ENCODE results near the gene ZMYND8. TPM values are rescaled to one million over a fixed set of nuclear protein-coding genes. Genes with fewer than 3 reads are reported as not detected.

The ZMYND8 gene
- total RNA-seq, 1 experiment from 2014 or later, result 50.7 TPM

DNA sequence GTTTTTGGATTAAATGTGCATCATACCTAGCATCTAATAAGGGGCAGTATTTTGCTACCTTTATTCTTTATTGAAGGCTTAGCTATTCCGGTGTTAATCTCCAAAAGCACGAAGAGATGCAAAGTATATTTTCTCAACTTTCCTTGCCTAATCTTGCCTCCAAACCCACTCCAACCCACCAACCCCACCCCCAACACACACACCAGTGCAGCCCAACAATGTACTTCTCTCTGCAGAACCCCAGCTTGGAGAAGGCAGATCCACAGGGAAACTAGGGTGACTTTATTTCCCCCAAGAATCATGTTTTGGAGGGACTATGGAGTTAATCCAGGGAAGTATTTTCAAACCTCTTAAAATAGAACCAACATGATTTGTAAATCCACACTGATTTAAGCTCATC lies 73.6 kb downstream of the ZMYND8 start:
- ATAC-seq (no peak), DNase-seq (ENCODE audit: low read depth, low spot score) (no peak)
- intact Hi-C loops (cut with micrococcal nuclease; ENCODE audit: unreplicated experiment), result no loop called here
- BruUV-seq (replicated peaks), result no TSS peak
- in situ Hi-C loops (cut with HindIII; ENCODE audit: low pct_unique_long_range_greater_than_20kb, low sequenced_read_pairs), result no loop called here
- ChIA-PET POLR2A (interaction anchor here (0.5 to 0.6 kb wide), 2 partner anchors 57 to 163 kb away, joined by 4 to 5 read pairs; no protein-coding TSS in a partner anchor), CTCF (no interaction called here)
- H3K27ac ChIP-seq (ENCODE audit: low read length), result peak overlapping the region; percentile 1; the same call in 1 of the 2 replicates
- H3K4me3 ChIP-seq (ENCODE audit: low read depth in 2 of 2, low read length in 2 of 2), result no peak overlapping the region
- H3K36me3 ChIP-seq (ENCODE audit: control insufficient read depth, insufficient read depth, low read length), result no peaks in the 10 kb centered on the region
- peaks cover 16% of the 10 kb centered on the region for H3K4me1 ChIP-seq (ENCODE audit: control insufficient read depth, insufficient read depth, low read length)
- TF ChIP-seq CTCF (IDR thresholded peaks at IDR 0.05) (no peak), POLR2AphosphoS5 (IDR thresholded peaks at IDR 0.05; ENCODE audit: low read depth, low read length) (no peak), SIN3A (IDR thresholded peaks at IDR 0.05; ENCODE audit: borderline replicate concordance, insufficient read depth, low read depth, low read length) (no peak), TCF7L2 (IDR thresholded peaks at IDR 0.05; ENCODE audit: low read depth, low read length) (no peak)
- TF ChIP-seq, protein P1, sequence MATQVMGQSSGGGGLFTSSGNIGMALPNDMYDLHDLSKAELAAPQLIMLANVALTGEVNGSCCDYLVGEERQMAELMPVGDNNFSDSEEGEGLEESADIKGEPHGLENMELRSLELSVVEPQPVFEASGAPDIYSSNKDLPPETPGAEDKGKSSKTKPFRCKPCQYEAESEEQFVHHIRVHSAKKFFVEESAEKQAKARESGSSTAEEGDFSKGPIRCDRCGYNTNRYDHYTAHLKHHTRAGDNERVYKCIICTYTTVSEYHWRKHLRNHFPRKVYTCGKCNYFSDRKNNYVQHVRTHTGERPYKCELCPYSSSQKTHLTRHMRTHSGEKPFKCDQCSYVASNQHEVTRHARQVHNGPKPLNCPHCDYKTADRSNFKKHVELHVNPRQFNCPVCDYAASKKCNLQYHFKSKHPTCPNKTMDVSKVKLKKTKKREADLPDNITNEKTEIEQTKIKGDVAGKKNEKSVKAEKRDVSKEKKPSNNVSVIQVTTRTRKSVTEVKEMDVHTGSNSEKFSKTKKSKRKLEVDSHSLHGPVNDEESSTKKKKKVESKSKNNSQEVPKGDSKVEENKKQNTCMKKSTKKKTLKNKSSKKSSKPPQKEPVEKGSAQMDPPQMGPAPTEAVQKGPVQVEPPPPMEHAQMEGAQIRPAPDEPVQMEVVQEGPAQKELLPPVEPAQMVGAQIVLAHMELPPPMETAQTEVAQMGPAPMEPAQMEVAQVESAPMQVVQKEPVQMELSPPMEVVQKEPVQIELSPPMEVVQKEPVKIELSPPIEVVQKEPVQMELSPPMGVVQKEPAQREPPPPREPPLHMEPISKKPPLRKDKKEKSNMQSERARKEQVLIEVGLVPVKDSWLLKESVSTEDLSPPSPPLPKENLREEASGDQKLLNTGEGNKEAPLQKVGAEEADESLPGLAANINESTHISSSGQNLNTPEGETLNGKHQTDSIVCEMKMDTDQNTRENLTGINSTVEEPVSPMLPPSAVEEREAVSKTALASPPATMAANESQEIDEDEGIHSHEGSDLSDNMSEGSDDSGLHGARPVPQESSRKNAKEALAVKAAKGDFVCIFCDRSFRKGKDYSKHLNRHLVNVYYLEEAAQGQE (IDR thresholded peaks at IDR 0.05; ENCODE audit: insufficient read depth in 1 of 2, low read depth in 2 of 2, low read length in 1 of 2), result no peak
- no peaks in the 10 kb centered on the region for H3K27me3 ChIP-seq (ENCODE audit: control insufficient read depth, insufficient read depth, low read length)
- no peaks in the 10 kb centered on the region for H3K9me3 ChIP-seq (ENCODE audit: control insufficient read depth, insufficient read depth, low read depth, low read length)

GRCh38 chr20:47281376-47281775 lies 75.1 kb downstream of the ZMYND8 start:
- in situ Hi-C loops (cut with HindIII; ENCODE audit: low pct_unique_long_range_greater_than_20kb, low sequenced_read_pairs), result no loop called here
- Histone ChIP-seq H3K36me3 (ENCODE audit: control insufficient read depth, insufficient read depth, low read length) (no peaks in the 10 kb centered on the region), H3K27ac (ENCODE audit: low read length) (peak overlapping the region; percentile 68), H3K9me3 (ENCODE audit: control insufficient read depth, insufficient read depth, low read depth, low read length) (no peaks in the 10 kb centered on the region), H3K4me1 (ENCODE audit: control insufficient read depth, insufficient read depth, low read length) (peaks cover 31% of the 10 kb centered on the region), H3K4me3 (ENCODE audit: low read depth in 2 of 2, low read length in 2 of 2) (no peak overlapping the region), H3K27me3 (ENCODE audit: control insufficient read depth, insufficient read depth, low read length) (no peaks in the 10 kb centered on the region)
- DNase-seq (ENCODE audit: low read depth, low spot score) (no peak), ATAC-seq (no peak)
- POLR2A ChIA-PET, result interaction anchor here (0.6 kb wide), 1 partner anchor 11 kb away, joined by 6 read pairs; no protein-coding TSS in a partner anchor
- CTCF ChIA-PET, result no interaction called here
- intact Hi-C loops (cut with micrococcal nuclease; ENCODE audit: unreplicated experiment), result no loop called here
- BruUV-seq (replicated peaks), result no TSS peak
- TF ChIP-seq, protein P1 (IDR thresholded peaks at IDR 0.05; ENCODE audit: insufficient read depth in 1 of 2, low read depth in 2 of 2, low read length in 1 of 2), result no peak
- TF ChIP-seq TCF7L2 (IDR thresholded peaks at IDR 0.05; ENCODE audit: low read depth, low read length) (no peak), CTCF (IDR thresholded peaks at IDR 0.05) (no peak), POLR2AphosphoS5 (IDR thresholded peaks at IDR 0.05; ENCODE audit: low read depth, low read length) (no peak), SIN3A (IDR thresholded peaks at IDR 0.05; ENCODE audit: borderline replicate concordance, insufficient read depth, low read depth, low read length) (no peak)

Data from Panc1 (cell line).